Stimulated activated CD8-positive, alpha-beta memory T cell treated with anti-CD3 and anti-CD28 coated beads, Interleukin-15, amount 100 ng/mL, for 4 hours (primary cell): Measurements from ENCODE around the gene NCEH1.

Experiments used
- DNase-seq, 2 donors: peaks; one replicate each; pipeline ENCODE4 v3.0.0-alpha.2; 2020; ENCODE audit warnings: low read depth in 2 of 2

The NCEH1 gene

GRCh38 chr3:172646439-172647015, 64.3 kb downstream of the NCEH1 start:
- no peak for DNase-seq

DNA sequence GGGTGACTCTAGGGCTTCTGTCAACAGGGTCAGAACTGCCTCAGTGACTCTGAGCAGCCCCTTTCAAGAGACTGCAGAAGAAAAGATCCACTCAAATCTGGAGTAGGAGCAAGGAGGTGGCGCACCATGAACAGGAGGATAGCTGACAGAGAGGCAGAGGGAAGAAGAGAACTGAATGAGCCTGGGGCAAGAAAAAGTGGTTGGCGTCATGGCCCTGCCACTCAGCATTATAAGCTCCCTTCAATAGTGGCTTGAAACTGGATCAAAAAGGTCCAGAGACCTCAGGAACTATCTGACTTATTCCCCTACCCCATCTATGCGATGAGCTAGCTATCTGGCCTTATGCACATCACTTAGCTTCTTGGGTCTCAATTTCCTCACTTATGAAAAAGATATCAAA, 66.6 kb downstream of the NCEH1 start:
- no peak for DNase-seq

GRCh38 chr3:172643506-172644179, 67.2 kb downstream of the NCEH1 start:
- DNase-seq = no peak

GRCh38 chr3:172641291-172641690, 69.6 kb downstream of the NCEH1 start:
- DNase-seq = no peak

DNA sequence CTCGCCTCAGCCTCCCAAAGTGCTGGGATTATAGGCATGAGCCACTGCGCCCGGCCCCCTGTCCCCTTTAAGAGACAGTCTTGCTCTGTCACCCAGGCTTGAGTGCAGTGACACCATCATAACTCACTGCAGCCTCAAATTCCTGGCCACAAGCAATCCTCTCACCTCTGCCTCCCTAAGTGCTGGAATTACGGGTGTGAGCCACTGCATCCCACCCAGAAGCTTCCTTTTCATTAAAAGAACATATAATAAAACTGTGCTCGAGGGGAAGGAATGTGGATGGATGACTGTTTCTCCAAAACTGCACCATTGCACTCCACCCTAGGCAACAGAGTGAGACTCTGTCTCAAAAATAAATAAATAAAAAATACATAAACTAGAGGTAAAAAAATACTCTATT, 70.1 kb downstream of the NCEH1 start:
- no peak for DNase-seq

- DNase-seq = no peak
Observed at GRCh38 chr3:172635588-172635987, 75.3 kb downstream of the NCEH1 start.

DNA sequence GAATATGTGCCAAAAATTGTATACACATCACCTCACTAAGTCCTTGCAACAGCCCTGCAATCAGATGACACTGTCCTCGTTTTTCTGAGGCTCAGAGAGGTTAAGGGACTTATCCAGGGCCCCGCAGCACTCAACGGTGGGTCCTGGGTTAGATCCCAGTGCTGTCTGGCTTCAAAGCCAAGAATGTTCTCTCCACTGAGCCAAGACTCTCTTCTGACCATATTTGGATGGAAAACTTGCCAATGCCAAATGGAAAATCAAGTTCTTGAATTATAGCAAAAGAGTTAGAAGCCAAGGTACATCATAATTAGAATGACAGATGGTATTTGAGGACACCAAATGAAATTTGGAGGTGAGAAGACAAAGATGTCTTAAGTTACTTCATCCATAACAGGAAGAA, 75.9 kb downstream of the NCEH1 start:
- no peak for DNase-seq

GRCh38 chr3:172630316-172630715, 80.6 kb downstream of the NCEH1 start:
- no peak for DNase-seq

DNA sequence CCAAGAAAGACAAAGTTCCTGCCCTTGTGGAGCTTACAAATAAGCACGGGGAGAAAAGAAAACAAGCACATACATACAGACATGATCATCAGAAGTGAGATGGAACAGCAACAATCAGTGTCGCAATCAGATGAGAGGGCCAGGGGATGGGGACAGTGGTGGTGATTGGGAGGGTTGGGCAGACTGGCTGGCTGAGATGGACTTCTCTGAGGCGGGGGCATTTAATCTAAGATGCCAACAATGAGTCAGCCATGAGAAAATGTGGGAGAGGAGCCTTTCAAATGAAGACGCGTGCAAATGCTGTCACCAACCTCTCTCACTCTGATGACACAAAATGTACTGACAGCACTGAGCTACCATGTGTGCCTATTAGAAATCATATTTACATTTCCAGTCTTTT, 81.4 kb downstream of the NCEH1 start:
- DNase-seq = no peak

GRCh38 chr3:172627057-172627809, 83.6 kb downstream of the NCEH1 start:
- no peak for DNase-seq

DNA sequence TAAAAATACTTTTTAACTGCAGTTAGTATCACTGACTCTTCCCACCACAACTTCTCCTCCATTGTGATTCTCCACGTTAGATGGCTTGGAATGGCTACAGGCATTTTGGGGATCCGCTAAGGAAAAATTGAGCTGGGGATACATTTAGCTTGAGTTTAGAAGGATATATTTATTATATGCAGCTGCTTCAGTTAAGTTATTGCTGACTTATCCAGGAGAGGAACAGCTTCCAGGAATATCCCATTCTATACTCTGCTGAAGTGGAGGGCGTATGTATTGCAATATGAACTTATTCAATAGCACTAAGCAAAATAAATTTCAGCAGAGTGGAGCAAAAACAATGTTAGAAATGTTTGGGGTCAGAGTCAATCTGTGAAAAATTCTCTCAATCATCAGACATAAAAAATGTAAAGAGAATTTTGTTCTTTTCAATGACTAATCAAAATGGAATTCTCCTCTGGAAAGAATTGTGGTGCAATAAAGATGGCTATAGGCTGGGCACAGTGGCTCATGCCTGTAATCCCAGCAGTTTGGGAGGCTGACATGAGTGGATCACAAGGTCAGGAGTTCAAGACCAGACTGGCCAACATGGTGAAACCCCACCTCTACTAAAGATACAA, 84.7 kb downstream of the NCEH1 start:
- no peak for DNase-seq

DNA sequence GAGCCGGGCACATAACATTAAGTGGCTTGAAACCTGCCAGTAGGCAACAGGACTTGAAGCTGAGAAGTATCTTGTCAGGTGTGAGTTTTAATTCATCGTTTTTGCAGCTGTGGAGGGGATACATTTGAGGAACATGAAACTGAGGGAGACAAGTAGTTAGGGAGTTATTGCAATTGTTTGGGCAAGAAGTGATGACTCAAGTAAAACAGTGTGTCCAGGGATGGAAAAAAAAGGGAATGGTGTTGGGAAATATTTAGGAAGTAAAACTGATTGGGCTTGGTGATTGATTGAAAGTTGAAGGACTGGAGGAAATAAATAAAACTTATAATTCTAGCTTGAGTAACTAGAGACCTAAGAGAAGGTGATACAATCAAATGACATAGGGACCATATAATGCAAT, 85.5 kb downstream of the NCEH1 start:
- no peak for DNase-seq

- DNase-seq = no peak
Observed at GRCh38 chr3:172624999-172625398, 85.9 kb downstream of the NCEH1 start.

- DNase-seq = no peak
Observed at GRCh38 chr3:172622916-172623700, 87.8 kb downstream of the NCEH1 start.

- DNase-seq = no peak
Observed at GRCh38 chr3:172622156-172622555, 88.7 kb downstream of the NCEH1 start.

DNA sequence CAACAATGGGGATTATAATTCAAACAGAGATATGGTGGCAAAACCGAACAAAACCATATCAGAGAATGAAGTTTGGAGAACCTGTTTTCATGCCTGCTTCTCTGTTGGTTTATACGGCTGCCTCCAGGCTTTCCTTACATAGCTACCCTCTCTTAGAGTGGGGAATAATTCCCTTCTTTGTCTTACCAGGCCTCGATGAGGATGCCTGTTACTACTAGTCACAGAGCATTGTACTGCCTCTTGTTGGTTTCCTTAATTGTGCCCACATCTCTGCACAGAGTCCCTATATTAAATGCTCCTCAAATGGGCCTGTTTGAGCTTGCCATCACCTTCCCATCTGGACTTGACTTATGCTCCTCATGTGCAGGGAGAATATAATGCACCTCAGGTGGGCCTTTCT, 92.9 kb downstream of the NCEH1 start:
- no peak for DNase-seq

- no peak for DNase-seq
Observed at GRCh38 chr3:172617013-172617706, 93.7 kb downstream of the NCEH1 start.

- DNase-seq = no peak
Observed at GRCh38 chr3:172616031-172616461, 94.8 kb downstream of the NCEH1 start.

- no peak for DNase-seq
Observed at GRCh38 chr3:172615296-172615695, 95.6 kb downstream of the NCEH1 start.

- no peak for DNase-seq
Observed at GRCh38 chr3:172614340-172615274, 96.3 kb downstream of the NCEH1 start.
